ENCODE results near the gene BRINP3.

BRINP3 gene

GRCh38 chr1:190476321-190476720, 1.3 kb downstream of the BRINP3 start:
- Histone ChIP-seq H4K91ac (ENCODE audit: low read depth, low read length) (no peak overlapping the region), H3K9ac (ENCODE audit: low read length) (no peak overlapping the region), H2BK12ac (ENCODE audit: low read length) (no peak overlapping the region), H3K27me3 (ENCODE audit: insufficient read depth, low read length) (peaks cover 28% of the 10 kb centered on the region), H2AFZ (ENCODE audit: insufficient read depth, low read length, poor library complexity) (no peak overlapping the region), H4K8ac (ENCODE audit: low read depth, low read length) (no peak overlapping the region), H3K36me3 (ENCODE audit: control insufficient read depth in 1 of 2, insufficient read depth in 2 of 2, low read length in 2 of 2) (no peaks in the 10 kb centered on the region), H3K9me3 (ENCODE audit: insufficient read depth, low read depth, low read length) (no peaks in the 10 kb centered on the region), H4K12ac (ENCODE audit: low read depth, low read length) (no peak overlapping the region), H3K79me2 (ENCODE audit: control insufficient read depth, insufficient read depth, low read length, poor library complexity) (no peaks in the 10 kb centered on the region), H3K27ac (ENCODE audit: low read depth, low read length) (no peak overlapping the region), H3K23ac (ENCODE audit: low read length) (no peak overlapping the region), H2BK5ac (ENCODE audit: low read depth, low read length, poor library complexity) (no peak overlapping the region), H2BK120ac (ENCODE audit: insufficient read depth, low read length, poor library complexity) (no peak overlapping the region), H3K18ac (ENCODE audit: low read length) (no peak overlapping the region), H3K4ac (ENCODE audit: low read depth, low read length) (no peak overlapping the region), H3K79me1 (ENCODE audit: low read length) (no peaks in the 10 kb centered on the region), H3K4me2 (ENCODE audit: low read length) (no peak overlapping the region), H3K4me3 (ENCODE audit: low read depth, low read length) (no peak overlapping the region), H3K14ac (ENCODE audit: low read length) (no peak overlapping the region), H3K4me1 (ENCODE audit: control insufficient read depth in 1 of 2, insufficient read depth in 2 of 2, low read length in 2 of 2) (peaks cover 6 to 9% of the 10 kb centered on the region in 2 experiments), H2AK5ac (ENCODE audit: low read length) (no peak overlapping the region)
- no peak for DNase-seq
- no CpG with 5 or more reads among the region's 5 CpGs for WGBS (ENCODE audit: extremely low coverage, insufficient coverage, insufficient read length)

GRCh38 chr1:190475421-190476141, 2.1 kb downstream of the BRINP3 start:
- no peak overlapping the region for H3K23ac ChIP-seq (ENCODE audit: low read length)
- no peak overlapping the region for H4K12ac ChIP-seq (ENCODE audit: low read depth, low read length)
- no peak overlapping the region for H2AK5ac ChIP-seq (ENCODE audit: low read length)
- no peak overlapping the region for H4K91ac ChIP-seq (ENCODE audit: low read depth, low read length)
- no peak for DNase-seq
- no peak overlapping the region for H3K27ac ChIP-seq (ENCODE audit: low read depth, low read length)
- H2BK12ac ChIP-seq (ENCODE audit: low read length) = no peak overlapping the region
- no peak overlapping the region for H2BK120ac ChIP-seq (ENCODE audit: insufficient read depth, low read length, poor library complexity)
- no peak overlapping the region for H4K8ac ChIP-seq (ENCODE audit: low read depth, low read length)
- no CpG with 5 or more reads among the region's 27 CpGs for WGBS (ENCODE audit: extremely low coverage, insufficient coverage, insufficient read length)
- peak overlapping the region; percentile 27 for H3K4me2 ChIP-seq (ENCODE audit: low read length)
- H3K79me2 ChIP-seq (ENCODE audit: control insufficient read depth, insufficient read depth, low read length, poor library complexity) = no peaks in the 10 kb centered on the region
- no peaks in the 10 kb centered on the region for H3K9me3 ChIP-seq (ENCODE audit: insufficient read depth, low read depth, low read length)
- no peaks in the 10 kb centered on the region for H3K36me3 ChIP-seq (ENCODE audit: control insufficient read depth in 1 of 2, insufficient read depth in 2 of 2, low read length in 2 of 2)
- H3K4ac ChIP-seq (ENCODE audit: low read depth, low read length) = no peak overlapping the region
- H3K79me1 ChIP-seq (ENCODE audit: low read length) = no peaks in the 10 kb centered on the region
- H3K4me1 ChIP-seq (ENCODE audit: control insufficient read depth in 1 of 2, insufficient read depth in 2 of 2, low read length in 2 of 2) = peaks cover 6 to 9% of the 10 kb centered on the region in 2 experiments
- H2BK5ac ChIP-seq (ENCODE audit: low read depth, low read length, poor library complexity) = no peak overlapping the region
- peaks cover 28% of the 10 kb centered on the region for H3K27me3 ChIP-seq (ENCODE audit: insufficient read depth, low read length)
- H3K9ac ChIP-seq (ENCODE audit: low read length) = no peak overlapping the region
- H2AFZ ChIP-seq (ENCODE audit: insufficient read depth, low read length, poor library complexity) = no peak overlapping the region
- H3K18ac ChIP-seq (ENCODE audit: low read length) = no peak overlapping the region
- H3K4me3 ChIP-seq (ENCODE audit: low read depth, low read length) = no peak overlapping the region
- H3K14ac ChIP-seq (ENCODE audit: low read length) = no peak overlapping the region

GRCh38 chr1:190474650-190475211, 2.9 kb downstream of the BRINP3 start:
- Histone ChIP-seq H2BK12ac (ENCODE audit: low read length) (no peak overlapping the region), H3K18ac (ENCODE audit: low read length) (no peak overlapping the region), H3K36me3 (ENCODE audit: control insufficient read depth in 1 of 2, insufficient read depth in 2 of 2, low read length in 2 of 2) (no peaks in the 10 kb centered on the region), H3K9ac (ENCODE audit: low read length) (no peak overlapping the region), H3K4me1 (ENCODE audit: control insufficient read depth in 1 of 2, insufficient read depth in 2 of 2, low read length in 2 of 2) (peaks cover 6 to 9% of the 10 kb centered on the region in 2 experiments), H4K8ac (ENCODE audit: low read depth, low read length) (no peak overlapping the region), H3K79me2 (ENCODE audit: control insufficient read depth, insufficient read depth, low read length, poor library complexity) (no peaks in the 10 kb centered on the region), H4K12ac (ENCODE audit: low read depth, low read length) (no peak overlapping the region), H3K27ac (ENCODE audit: low read depth, low read length) (no peak overlapping the region), H3K9me3 (ENCODE audit: insufficient read depth, low read depth, low read length) (no peaks in the 10 kb centered on the region), H3K4ac (ENCODE audit: low read depth, low read length) (no peak overlapping the region), H2BK120ac (ENCODE audit: insufficient read depth, low read length, poor library complexity) (no peak overlapping the region), H3K4me3 (ENCODE audit: low read depth, low read length) (no peak overlapping the region), H2AK5ac (ENCODE audit: low read length) (no peak overlapping the region), H4K91ac (ENCODE audit: low read depth, low read length) (no peak overlapping the region), H3K23ac (ENCODE audit: low read length) (no peak overlapping the region), H3K4me2 (ENCODE audit: low read length) (peak overlapping the region; percentile 59), H3K27me3 (ENCODE audit: insufficient read depth, low read length) (peaks cover 28% of the 10 kb centered on the region), H3K14ac (ENCODE audit: low read length) (no peak overlapping the region), H2BK5ac (ENCODE audit: low read depth, low read length, poor library complexity) (no peak overlapping the region), H2AFZ (ENCODE audit: insufficient read depth, low read length, poor library complexity) (no peak overlapping the region), H3K79me1 (ENCODE audit: low read length) (no peaks in the 10 kb centered on the region)
- WGBS (ENCODE audit: extremely low coverage, insufficient coverage, insufficient read length) = no CpG with 5 or more reads among the region's 13 CpGs
- no peak for DNase-seq

DNA sequence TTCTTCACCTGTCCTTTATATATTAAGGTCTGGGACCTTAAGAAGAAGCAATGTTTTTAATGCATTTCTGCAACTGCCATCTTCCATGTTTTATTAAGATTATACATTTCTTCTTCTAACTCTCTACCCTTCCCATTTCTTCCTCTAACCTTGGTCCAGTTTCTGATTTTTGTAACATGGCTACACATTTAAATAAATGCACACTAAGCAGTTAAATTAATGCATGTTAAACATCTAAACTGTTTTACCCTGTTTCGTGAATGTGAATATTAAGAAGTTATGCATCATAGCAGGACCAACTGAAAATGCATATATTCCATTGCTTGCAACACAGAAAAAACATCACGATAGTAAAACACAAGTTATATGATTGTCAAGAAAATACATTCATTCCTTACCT, 3.7 kb downstream of the BRINP3 start:
- Histone ChIP-seq H3K27ac (ENCODE audit: low read depth, low read length) (no peak overlapping the region), H3K23ac (ENCODE audit: low read length) (no peak overlapping the region), H3K79me1 (ENCODE audit: low read length) (no peaks in the 10 kb centered on the region), H3K14ac (ENCODE audit: low read length) (no peak overlapping the region), H2BK12ac (ENCODE audit: low read length) (no peak overlapping the region), H3K27me3 (ENCODE audit: insufficient read depth, low read length) (peaks cover 28% of the 10 kb centered on the region), H3K4me1 (ENCODE audit: control insufficient read depth in 1 of 2, insufficient read depth in 2 of 2, low read length in 2 of 2) (peaks cover 6 to 9% of the 10 kb centered on the region in 2 experiments), H2AK5ac (ENCODE audit: low read length) (no peak overlapping the region), H4K12ac (ENCODE audit: low read depth, low read length) (no peak overlapping the region), H3K36me3 (ENCODE audit: control insufficient read depth in 1 of 2, insufficient read depth in 2 of 2, low read length in 2 of 2) (no peaks in the 10 kb centered on the region), H2BK120ac (ENCODE audit: insufficient read depth, low read length, poor library complexity) (no peak overlapping the region), H3K79me2 (ENCODE audit: control insufficient read depth, insufficient read depth, low read length, poor library complexity) (no peaks in the 10 kb centered on the region), H3K4me2 (ENCODE audit: low read length) (no peak overlapping the region), H3K4ac (ENCODE audit: low read depth, low read length) (no peak overlapping the region), H3K9ac (ENCODE audit: low read length) (no peak overlapping the region), H2BK5ac (ENCODE audit: low read depth, low read length, poor library complexity) (no peak overlapping the region), H3K4me3 (ENCODE audit: low read depth, low read length) (no peak overlapping the region), H4K8ac (ENCODE audit: low read depth, low read length) (no peak overlapping the region), H3K9me3 (ENCODE audit: insufficient read depth, low read depth, low read length) (no peaks in the 10 kb centered on the region), H2AFZ (ENCODE audit: insufficient read depth, low read length, poor library complexity) (no peak overlapping the region), H4K91ac (ENCODE audit: low read depth, low read length) (no peak overlapping the region), H3K18ac (ENCODE audit: low read length) (no peak overlapping the region)
- DNase-seq = no peak
- no CpG with 5 or more reads among the region's 2 CpGs for WGBS (ENCODE audit: extremely low coverage, insufficient coverage, insufficient read length)

Data from trophoblast cell (in vitro differentiated cells and primary cell).